ENCODE data around the gene GRIN2A. TPM values are rescaled to one million over a fixed set of nuclear protein-coding genes. Genes with fewer than 3 reads are reported as not detected.

The GRIN2A gene
- total RNA-seq, 1 donor from 2014 or later, result 6.8 TPM

GRCh38 chr16:10130538-10130937, 51.7 kb downstream of the GRIN2A start:
- no peaks in the 10 kb centered on the region for H3K4me1 Mint-ChIP-seq (ENCODE audit: low read depth, unreplicated experiment)
- TF ChIP-seq CTCF (IDR thresholded peaks at IDR 0.05; ENCODE audit: partially characterized antibody, unreplicated experiment), result no peak
- no peak overlapping the region for H3K4me3 Mint-ChIP-seq (ENCODE audit: unreplicated experiment)
- peaks cover 2% of the 10 kb centered on the region for H3K9me3 Mint-ChIP-seq (ENCODE audit: unreplicated experiment)
- no peaks in the 10 kb centered on the region for H3K27me3 Mint-ChIP-seq (ENCODE audit: unreplicated experiment)
- H3K36me3 Mint-ChIP-seq (ENCODE audit: unreplicated experiment), result no peaks in the 10 kb centered on the region
- no peak overlapping the region for H3K27ac Mint-ChIP-seq (ENCODE audit: unreplicated experiment)
- DNase-seq, result no peak

GRCh38 chr16:10128397-10129258, 53.6 kb downstream of the GRIN2A start:
- Mint-ChIP-seq H3K9me3 (ENCODE audit: unreplicated experiment) (peaks cover 4% of the 10 kb centered on the region), H3K4me3 (ENCODE audit: unreplicated experiment) (no peak overlapping the region), H3K36me3 (ENCODE audit: unreplicated experiment) (peaks cover 3% of the 10 kb centered on the region), H3K4me1 (ENCODE audit: low read depth, unreplicated experiment) (no peaks in the 10 kb centered on the region), H3K27me3 (ENCODE audit: unreplicated experiment) (no peaks in the 10 kb centered on the region), H3K27ac (ENCODE audit: unreplicated experiment) (no peak overlapping the region)
- TF ChIP-seq CTCF (IDR thresholded peaks at IDR 0.05; ENCODE audit: partially characterized antibody, unreplicated experiment), result no peak
- no peak for DNase-seq

GRCh38 chr16:10126686-10127085, 55.5 kb downstream of the GRIN2A start:
- Mint-ChIP-seq H3K4me1 (ENCODE audit: low read depth, unreplicated experiment) (peaks cover under 1% of the 10 kb centered on the region), H3K4me3 (ENCODE audit: unreplicated experiment) (no peak overlapping the region), H3K36me3 (ENCODE audit: unreplicated experiment) (peaks cover 3% of the 10 kb centered on the region), H3K9me3 (ENCODE audit: unreplicated experiment) (peaks cover 4% of the 10 kb centered on the region), H3K27me3 (ENCODE audit: unreplicated experiment) (peaks cover 1% of the 10 kb centered on the region), H3K27ac (ENCODE audit: unreplicated experiment) (no peak overlapping the region)
- no peak for DNase-seq
- TF ChIP-seq CTCF (IDR thresholded peaks at IDR 0.05; ENCODE audit: partially characterized antibody, unreplicated experiment), result no peak

GRCh38 chr16:10123141-10123540, 59.1 kb downstream of the GRIN2A start:
- no peak for DNase-seq
- peaks cover 7% of the 10 kb centered on the region for H3K4me1 Mint-ChIP-seq (ENCODE audit: low read depth, unreplicated experiment)
- H3K36me3 Mint-ChIP-seq (ENCODE audit: unreplicated experiment), result peaks cover 3% of the 10 kb centered on the region
- H3K27me3 Mint-ChIP-seq (ENCODE audit: unreplicated experiment), result peaks cover 1% of the 10 kb centered on the region
- no peak overlapping the region for H3K27ac Mint-ChIP-seq (ENCODE audit: unreplicated experiment)
- H3K9me3 Mint-ChIP-seq (ENCODE audit: unreplicated experiment), result peaks cover 2% of the 10 kb centered on the region
- no peak overlapping the region for H3K4me3 Mint-ChIP-seq (ENCODE audit: unreplicated experiment)
- TF ChIP-seq CTCF (IDR thresholded peaks at IDR 0.05; ENCODE audit: partially characterized antibody, unreplicated experiment), result no peak

GRCh38 chr16:10122546-10122945, 59.7 kb downstream of the GRIN2A start:
- peak; percentile 19 for TF ChIP-seq CTCF (IDR thresholded peaks at IDR 0.05; ENCODE audit: partially characterized antibody, unreplicated experiment)
- peaks cover 3% of the 10 kb centered on the region for H3K36me3 Mint-ChIP-seq (ENCODE audit: unreplicated experiment)
- H3K27me3 Mint-ChIP-seq (ENCODE audit: unreplicated experiment), result peaks cover 1% of the 10 kb centered on the region
- peaks cover 2% of the 10 kb centered on the region for H3K9me3 Mint-ChIP-seq (ENCODE audit: unreplicated experiment)
- no peak overlapping the region for H3K27ac Mint-ChIP-seq (ENCODE audit: unreplicated experiment)
- H3K4me3 Mint-ChIP-seq (ENCODE audit: unreplicated experiment), result no peak overlapping the region
- no peak for DNase-seq
- peaks cover 7% of the 10 kb centered on the region for H3K4me1 Mint-ChIP-seq (ENCODE audit: low read depth, unreplicated experiment)

Data from glutamatergic neuron (in vitro differentiated cells).